Measurements from ENCODE around the gene ORC5. TPM values are rescaled to one million over a fixed set of nuclear protein-coding genes. Genes with fewer than 3 reads are reported as not detected.

The ORC5 gene
- total RNA-seq, 2 experiments from 2014 or later = 22.1 to 26.0 TPM

DNA sequence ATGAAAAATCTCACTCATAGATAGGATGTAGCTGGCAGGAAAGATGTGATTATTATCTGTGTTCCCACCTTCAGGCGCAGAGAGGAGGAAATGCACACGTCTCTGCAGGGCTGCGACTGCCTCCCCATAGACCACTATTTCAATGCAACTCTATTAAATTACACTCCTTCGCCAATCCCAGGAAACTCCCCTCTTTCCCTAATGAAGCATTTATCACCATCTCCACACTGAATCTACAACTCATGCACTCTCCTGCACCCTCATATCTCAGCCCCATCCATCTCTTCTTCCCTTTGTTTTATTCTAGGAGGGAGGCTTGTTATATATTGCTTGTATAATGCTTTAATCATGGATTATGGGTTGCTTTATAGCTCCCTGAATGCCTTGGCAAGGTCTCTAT lies 116.6 kb downstream of the ORC5 start:
- POLR2A ChIA-PET = no interaction called here

DNA sequence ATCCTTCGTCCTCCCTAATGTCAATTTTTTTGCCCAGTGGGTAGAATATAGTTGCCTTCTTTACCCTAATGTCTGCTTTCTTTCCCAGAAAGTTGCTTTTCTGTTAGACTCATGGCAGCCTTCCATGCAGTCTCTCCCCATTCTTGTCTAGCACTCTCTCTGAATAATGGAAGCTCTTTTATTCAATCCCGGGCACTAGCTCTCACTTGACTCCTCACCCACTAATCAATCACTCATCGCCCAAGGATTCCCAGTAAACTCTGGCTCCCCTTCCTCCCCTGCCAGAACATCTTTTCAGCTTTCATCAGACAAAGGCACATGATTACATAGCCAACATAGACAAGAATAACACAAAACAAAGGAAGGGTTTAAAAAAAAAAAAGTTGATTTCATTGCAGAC lies 118.2 kb downstream of the ORC5 start:
- H3K4me1 Mint-ChIP-seq (ENCODE audit: low read depth) = no peaks in the 10 kb centered on the region
- no peak overlapping the region for H3K4me3 Mint-ChIP-seq
- H3K36me3 Mint-ChIP-seq (ENCODE audit: low read depth) = no peaks in the 10 kb centered on the region
- no peak overlapping the region for H3K27ac Mint-ChIP-seq
- ChIA-PET CTCF (no interaction called here), POLR2A (no interaction called here)
- DNase-seq (no peak), ATAC-seq (no peak)
- H3K9me3 Mint-ChIP-seq = peaks cover 3% of the 10 kb centered on the region
- intact Hi-C loops (cut with micrococcal nuclease) = no loop called here
- TF ChIP-seq, protein P1, sequence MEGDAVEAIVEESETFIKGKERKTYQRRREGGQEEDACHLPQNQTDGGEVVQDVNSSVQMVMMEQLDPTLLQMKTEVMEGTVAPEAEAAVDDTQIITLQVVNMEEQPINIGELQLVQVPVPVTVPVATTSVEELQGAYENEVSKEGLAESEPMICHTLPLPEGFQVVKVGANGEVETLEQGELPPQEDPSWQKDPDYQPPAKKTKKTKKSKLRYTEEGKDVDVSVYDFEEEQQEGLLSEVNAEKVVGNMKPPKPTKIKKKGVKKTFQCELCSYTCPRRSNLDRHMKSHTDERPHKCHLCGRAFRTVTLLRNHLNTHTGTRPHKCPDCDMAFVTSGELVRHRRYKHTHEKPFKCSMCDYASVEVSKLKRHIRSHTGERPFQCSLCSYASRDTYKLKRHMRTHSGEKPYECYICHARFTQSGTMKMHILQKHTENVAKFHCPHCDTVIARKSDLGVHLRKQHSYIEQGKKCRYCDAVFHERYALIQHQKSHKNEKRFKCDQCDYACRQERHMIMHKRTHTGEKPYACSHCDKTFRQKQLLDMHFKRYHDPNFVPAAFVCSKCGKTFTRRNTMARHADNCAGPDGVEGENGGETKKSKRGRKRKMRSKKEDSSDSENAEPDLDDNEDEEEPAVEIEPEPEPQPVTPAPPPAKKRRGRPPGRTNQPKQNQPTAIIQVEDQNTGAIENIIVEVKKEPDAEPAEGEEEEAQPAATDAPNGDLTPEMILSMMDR (IDR thresholded peaks at IDR 0.05) = no peak
- H3K27me3 Mint-ChIP-seq = peaks cover 14% of the 10 kb centered on the region

More for the DNA sequence above, 116.6 kb downstream of the ORC5 start:
- no peak overlapping the region for H3K4me3 Mint-ChIP-seq
- H3K27ac Mint-ChIP-seq = no peak overlapping the region
- no peak for ATAC-seq
- peaks cover 17% of the 10 kb centered on the region for H3K27me3 Mint-ChIP-seq
- DNase-seq = no peak
- no peaks in the 10 kb centered on the region for H3K9me3 Mint-ChIP-seq
- H3K36me3 Mint-ChIP-seq (ENCODE audit: low read depth) = no peaks in the 10 kb centered on the region
- intact Hi-C loops (cut with micrococcal nuclease) = no loop called here
- H3K4me1 Mint-ChIP-seq (ENCODE audit: low read depth) = no peaks in the 10 kb centered on the region
- CTCF ChIA-PET = no interaction called here
- TF ChIP-seq, protein P1 (IDR thresholded peaks at IDR 0.05) = no peak

DNA sequence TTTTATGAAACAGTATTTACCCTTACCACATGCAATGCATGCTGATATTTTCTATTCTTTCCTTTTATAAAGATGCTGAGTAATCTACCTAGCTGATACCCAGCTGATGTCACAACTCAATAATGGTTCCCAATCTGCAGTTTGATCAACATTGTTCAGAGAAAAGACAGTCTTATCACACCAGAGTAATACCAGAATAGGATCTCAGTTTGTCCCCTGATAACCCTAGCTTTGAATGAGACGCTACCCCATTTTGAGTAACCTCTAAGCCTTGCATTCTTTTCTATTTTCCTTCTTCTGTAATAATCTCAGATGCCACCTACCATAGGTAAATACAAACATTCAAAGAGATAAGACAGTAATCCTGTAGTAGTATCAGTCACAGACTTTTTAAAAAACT lies 118.8 kb downstream of the ORC5 start:
- ATAC-seq = no peak
- Mint-ChIP-seq H3K4me3 (no peak overlapping the region), H3K4me1 (ENCODE audit: low read depth) (no peaks in the 10 kb centered on the region), H3K27me3 (peaks cover 14% of the 10 kb centered on the region), H3K36me3 (ENCODE audit: low read depth) (no peaks in the 10 kb centered on the region), H3K9me3 (peaks cover 3% of the 10 kb centered on the region), H3K27ac (no peak overlapping the region)
- no peak for DNase-seq
- intact Hi-C loops (cut with micrococcal nuclease) = no loop called here
- CTCF ChIA-PET = no interaction called here
- TF ChIP-seq, protein P1 (IDR thresholded peaks at IDR 0.05) = no peak
- POLR2A ChIA-PET = no interaction called here

Other genes with a start within 250 kb of the ORC5 start
- gene RELN, start 218.4 kb downstream of the ORC5 start, total RNA-seq = not detected
- not detected for gene LHFPL3, start 120.6 kb upstream of the ORC5 start, total RNA-seq

Measured in activated CD8-positive, alpha-beta T cell treated with anti-CD3 and anti-CD28 coated beads for 36 hours (primary cell).